ENCODE data around the gene CNIH3.

Gene CNIH3

DNA sequence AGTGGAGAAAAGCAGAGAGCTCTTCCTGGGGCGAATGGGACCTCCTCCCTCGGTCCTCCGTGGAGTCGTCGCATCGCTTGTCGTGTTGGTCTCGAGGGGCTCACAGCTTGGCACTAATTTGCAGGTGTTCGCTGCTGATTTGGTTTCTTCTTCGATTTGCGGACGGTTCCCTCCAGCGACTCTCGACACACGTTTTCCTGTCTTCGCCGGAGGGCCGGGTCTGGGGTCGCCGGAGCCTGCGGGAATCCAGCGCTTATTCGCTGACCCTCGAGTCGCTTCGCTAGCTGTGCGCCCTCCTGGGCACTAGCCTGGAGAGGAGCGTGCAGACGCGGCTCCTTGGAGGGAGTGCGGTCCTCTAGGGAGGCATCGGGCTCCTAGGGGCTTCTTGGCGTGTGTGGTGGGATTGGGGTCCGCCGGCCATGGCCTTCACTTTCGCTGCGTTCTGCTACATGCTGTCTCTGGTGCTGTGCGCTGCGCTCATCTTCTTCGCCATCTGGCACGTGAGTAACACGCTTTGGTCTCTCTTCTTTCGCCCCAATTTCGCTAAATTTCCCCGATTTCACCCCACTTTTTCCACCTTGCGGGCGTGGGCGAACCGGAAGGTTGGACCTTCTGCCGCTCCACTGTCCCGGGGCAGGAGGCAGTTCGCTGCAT lies 766 bp downstream of the CNIH3 start:
- DNase-seq: no peak

DNA sequence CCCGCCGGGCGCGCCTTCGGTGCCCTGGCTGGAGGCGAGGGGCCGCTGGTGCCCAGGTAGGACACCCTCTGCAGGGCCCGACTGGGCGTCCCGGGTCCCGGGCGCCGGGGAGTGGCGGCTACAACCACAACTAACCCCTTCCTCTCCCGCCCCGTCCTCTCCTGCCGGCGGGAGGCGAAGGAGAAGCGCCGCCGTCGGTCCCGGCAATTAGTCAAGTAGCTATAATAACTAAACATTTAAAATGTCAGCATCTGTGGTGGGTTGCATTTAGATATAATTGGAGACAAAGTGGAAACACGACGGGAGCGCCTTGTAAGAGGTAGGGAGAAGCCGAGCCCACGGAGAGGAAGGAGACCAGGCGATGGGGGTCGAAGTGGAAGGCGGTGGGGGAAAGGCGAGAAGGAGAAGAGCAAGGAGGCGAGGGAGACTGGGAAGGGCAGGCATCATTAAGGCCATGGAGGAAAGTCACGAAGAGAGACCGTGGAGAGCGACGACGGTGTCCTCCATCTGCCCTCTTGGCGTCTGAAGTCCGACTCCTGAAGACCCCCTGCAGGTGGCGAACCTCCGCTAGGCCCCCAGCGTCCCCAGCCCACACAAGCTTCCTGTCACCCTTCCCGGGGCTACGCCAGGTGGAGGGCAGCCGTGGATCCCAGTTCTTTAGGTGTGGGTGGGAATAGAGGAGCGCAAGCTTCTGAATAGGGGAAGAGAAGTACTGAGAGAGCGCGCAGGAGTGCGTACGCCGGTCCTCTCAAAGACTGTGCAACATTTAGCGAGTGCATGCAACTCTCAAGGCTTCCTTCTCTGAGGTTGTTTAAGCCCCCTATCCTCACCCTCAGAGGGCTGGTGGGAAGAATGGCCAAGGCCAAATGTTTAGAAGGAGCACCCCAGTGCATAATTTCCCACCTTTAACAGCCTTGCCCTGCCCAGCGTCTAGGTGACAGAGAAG lies 1.6 kb downstream of the CNIH3 start:
- DNase-seq: no peak

- no peak for DNase-seq
Observed at GRCh38 chr1:224619209-224619608, 3.1 kb downstream of the CNIH3 start.

GRCh38 chr1:224620105-224620504 lies 4.0 kb downstream of the CNIH3 start:
- DNase-seq: no peak

- no peak for DNase-seq
Observed at GRCh38 chr1:224621813-224622682, 5.9 kb downstream of the CNIH3 start.

GRCh38 chr1:224622831-224623230 lies 6.7 kb downstream of the CNIH3 start:
- DNase-seq: no peak

GRCh38 chr1:224623310-224623714 lies 7.2 kb downstream of the CNIH3 start:
- DNase-seq: no peak

- no peak for DNase-seq
Observed at GRCh38 chr1:224623743-224624333, 7.7 kb downstream of the CNIH3 start.

DNA sequence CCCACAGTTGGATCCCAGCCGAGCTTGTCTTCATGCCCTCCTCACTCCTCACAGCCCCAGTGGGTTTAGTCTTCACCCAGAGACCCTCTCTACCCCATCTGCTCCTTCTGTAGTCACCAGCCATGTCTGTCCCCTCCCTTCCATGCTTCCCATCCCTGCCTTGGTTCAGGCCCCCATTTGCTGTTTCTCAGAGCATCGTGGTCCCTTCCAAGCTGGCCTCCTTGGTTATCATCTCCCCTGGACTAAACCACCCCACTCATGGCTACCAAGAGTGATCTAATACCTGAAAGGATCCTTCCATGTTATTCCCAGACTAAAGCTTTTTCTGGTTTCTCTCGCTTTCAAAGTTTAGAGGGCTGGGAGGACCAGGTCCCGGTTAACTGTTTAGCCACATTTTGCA lies 8.3 kb downstream of the CNIH3 start:
- no peak for DNase-seq

GRCh38 chr1:224626042-224626441 lies 9.9 kb downstream of the CNIH3 start:
- no peak for DNase-seq

DNA sequence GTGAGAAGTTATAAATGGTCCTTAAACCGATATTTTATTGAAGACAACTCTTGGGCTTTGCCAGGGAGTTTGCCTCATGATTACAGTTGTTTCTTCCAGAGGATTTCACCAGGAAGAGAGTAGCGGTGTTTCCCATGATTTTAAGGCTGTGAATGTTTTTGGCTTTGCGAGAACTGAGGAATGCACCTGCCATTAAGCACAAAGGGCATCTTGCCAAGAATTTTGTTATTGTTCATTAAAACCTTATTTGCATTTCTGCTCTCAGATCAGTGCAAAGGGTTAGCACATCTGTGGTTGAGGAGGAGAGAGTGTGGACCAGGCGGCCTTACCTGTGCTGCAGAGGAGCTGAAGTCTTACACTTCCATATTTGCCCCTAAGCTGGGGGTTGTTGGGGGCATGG lies 13.8 kb downstream of the CNIH3 start:
- no peak for DNase-seq

DNA sequence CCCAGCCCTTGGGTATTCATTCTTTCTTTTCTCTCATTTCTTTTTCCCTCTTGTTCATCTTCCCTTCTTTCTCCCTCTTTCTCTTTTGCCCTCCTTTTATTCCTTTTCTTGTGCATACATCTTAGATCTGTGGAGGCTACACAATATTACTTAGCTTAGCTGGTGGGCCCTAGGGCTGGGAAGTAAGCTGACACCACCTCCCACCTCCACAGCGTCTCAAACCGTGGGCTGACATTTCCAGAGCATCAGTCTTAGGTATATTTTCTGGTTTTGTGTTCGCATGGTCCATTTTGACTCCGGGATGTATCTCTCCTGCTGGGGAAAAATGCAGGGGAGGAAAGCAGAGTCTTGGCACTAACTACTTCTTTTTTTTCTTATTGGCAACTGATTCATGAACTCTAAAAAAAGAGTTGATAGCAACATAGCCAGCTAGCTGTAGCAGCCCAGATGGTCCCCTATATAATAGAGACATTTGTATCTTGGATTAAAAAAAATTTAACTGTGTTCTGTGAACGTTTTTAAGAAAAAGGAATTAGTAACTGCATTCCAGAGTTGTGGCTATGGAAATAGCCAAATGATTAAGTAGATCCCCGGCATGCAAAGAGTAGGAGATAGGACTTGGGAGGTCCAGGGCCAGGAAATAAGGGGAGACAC lies 15.5 kb downstream of the CNIH3 start:
- DNase-seq: no peak

- no peak for DNase-seq
Observed at GRCh38 chr1:224632381-224632871, 16.3 kb downstream of the CNIH3 start.

DNA sequence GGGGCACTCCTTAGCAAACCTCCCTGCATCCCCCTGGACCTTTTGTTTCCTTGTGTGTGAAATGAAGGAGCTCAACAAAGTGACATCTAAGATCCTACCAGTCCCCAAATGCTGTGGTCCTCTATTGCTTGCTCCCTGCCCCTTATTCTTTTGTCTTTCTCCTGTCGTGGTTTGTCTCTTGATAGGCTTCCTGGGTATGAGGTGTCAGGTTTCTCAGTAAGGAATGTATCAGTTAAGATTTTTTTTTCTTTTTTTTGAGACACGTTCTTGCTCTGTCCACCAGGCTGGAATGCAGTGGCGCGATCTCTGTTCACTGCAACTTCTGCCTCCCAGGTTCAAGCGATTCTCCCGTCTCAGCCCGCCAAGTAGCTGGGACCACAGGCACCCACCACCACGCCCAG lies 16.8 kb downstream of the CNIH3 start:
- no peak for DNase-seq

GRCh38 chr1:224635356-224635755 lies 19.2 kb downstream of the CNIH3 start:
- DNase-seq: no peak

DNA sequence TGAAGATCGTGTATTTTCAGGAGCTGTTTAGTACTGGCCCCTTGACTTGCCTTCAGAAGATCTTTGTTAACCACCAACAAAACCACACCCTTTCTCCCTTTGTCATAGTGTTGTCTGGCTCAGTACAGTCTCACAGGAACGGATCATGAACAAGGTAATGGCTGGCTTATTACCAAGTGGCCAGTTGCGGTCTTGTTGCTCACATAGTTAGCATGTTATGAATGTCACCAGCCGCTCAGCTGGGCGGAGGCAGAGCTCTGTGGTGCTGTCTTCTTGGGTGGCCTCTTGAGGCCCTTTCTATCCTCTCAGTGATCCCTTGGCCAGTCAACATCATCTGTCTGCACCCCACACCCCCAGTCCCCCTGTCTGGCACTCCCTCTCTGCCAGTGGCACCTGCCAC lies 21.4 kb downstream of the CNIH3 start:
- DNase-seq: no peak

DNA sequence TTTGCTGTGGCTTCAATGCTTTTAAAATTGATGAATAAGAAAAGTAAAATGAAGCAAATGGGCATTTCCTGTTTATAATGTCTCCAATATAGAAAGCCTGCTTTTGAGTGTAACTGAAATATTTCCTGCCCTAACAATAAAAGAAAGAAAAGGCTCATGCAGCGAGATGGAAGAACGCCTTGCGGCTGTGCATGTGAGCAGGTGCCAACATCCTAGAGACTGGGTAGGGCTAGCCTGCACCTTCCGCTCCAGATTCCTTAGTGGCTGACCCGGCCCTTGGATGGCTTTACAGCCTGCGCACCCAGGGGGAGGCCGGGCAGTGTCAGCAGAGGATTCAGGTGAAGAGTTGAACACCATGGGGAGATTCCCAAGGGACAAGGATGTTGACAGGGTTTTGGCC lies 21.8 kb downstream of the CNIH3 start:
- no peak for DNase-seq

- no peak for DNase-seq
Observed at GRCh38 chr1:224639426-224639975, 23.4 kb downstream of the CNIH3 start.

DNA sequence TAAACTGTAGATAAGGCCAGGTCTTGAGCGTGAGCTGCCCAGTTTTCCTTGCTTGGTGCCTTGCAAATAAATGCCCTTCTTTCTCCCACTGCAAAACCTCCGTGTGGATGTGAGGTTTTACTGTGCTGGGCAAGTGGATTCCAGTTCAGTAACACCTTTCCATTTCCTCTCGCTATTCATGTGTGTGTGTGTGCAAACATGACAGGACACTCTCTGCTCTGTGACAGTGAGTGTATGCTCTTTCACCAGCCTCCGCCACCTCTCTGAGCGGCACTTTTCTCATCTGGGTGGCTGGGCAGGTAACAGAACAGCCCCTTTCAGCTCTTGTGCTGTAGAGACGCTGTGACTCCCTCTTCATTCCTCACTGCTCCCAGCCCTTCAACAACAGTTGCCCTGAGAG lies 23.9 kb downstream of the CNIH3 start:
- DNase-seq: no peak

- no peak for DNase-seq
Observed at GRCh38 chr1:224640587-224640986, 24.5 kb downstream of the CNIH3 start.

- DNase-seq: no peak
Observed at GRCh38 chr1:224641030-224641429, 24.9 kb downstream of the CNIH3 start.

GRCh38 chr1:224643653-224644052 lies 27.5 kb downstream of the CNIH3 start:
- DNase-seq: no peak
